WI38 (cell line): ENCODE measurements around the gene ACSL3.
"Not testable (repeated sequence)": the region's sequence is repeated elsewhere in the genome, so short reads cannot be mapped to it uniquely, and the experiment has no call there.

Experiments used
- H3K4me3 ChIP-seq: 2 replicates; pipeline ENCODE4 v1.5.1; 2011; ENCODE audit warnings: low read depth, mild to moderate bottlenecking, control low read depth, low read length
- CTCF ChIP-seq: IDR thresholded peaks from 2 replicates; pipeline ENCODE4 v1.5.1; 2012; ENCODE audit warnings: low read depth, mild to moderate bottlenecking, control low read depth, low read length

ACSL3 gene

GRCh38 chr2:222916229-222917197, 55.7 kb downstream of the ACSL3 start:
- TF ChIP-seq CTCF: no peak

GRCh38 chr2:222917212-222917611, 56.4 kb downstream of the ACSL3 start:
- H3K4me3 ChIP-seq: not testable (repeated sequence)

More at GRCh38 chr2:222916229-222917197, 55.7 kb downstream of the ACSL3 start:
- H3K4me3 ChIP-seq: no peak overlapping the region

- no peak for TF ChIP-seq CTCF
- no peak overlapping the region for H3K4me3 ChIP-seq
These were observed 59.1 kb downstream of the ACSL3 start for GRCh38 chr2:222919841-222920526.

- H3K4me3 ChIP-seq: no peak overlapping the region
- TF ChIP-seq CTCF: no peak
These were observed 59.9 kb downstream of the ACSL3 start for GRCh38 chr2:222920657-222921186.

GRCh38 chr2:222922019-222922800, 61.4 kb downstream of the ACSL3 start:
- no peak for TF ChIP-seq CTCF
- H3K4me3 ChIP-seq: no peak overlapping the region

- no peak overlapping the region for H3K4me3 ChIP-seq
- TF ChIP-seq CTCF: no peak
These were observed 66.1 kb downstream of the ACSL3 start for GRCh38 chr2:222926915-222927314.

- no peak for TF ChIP-seq CTCF
These were observed 66.8 kb downstream of the ACSL3 start for GRCh38 chr2:222927600-222927999.

More at GRCh38 chr2:222927600-222927999, 66.8 kb downstream of the ACSL3 start:
- H3K4me3 ChIP-seq: no peak overlapping the region
